Stimulated activated CD4-positive, alpha-beta T cell treated with anti-CD3 and anti-CD28 coated beads, Interleukin-4, amount 100 ng/mL, for 1 hour (primary cell): ENCODE results near the gene C1QTNF3.
"Not testable (repeated sequence)": the region's sequence is repeated elsewhere in the genome, so short reads cannot be mapped to it uniquely, and the experiment has no call there.

Source experiments
- DNase-seq: peaks from one replicate; pipeline ENCODE4 v3.0.0-alpha.2; 2020

C1QTNF3 gene

DNA sequence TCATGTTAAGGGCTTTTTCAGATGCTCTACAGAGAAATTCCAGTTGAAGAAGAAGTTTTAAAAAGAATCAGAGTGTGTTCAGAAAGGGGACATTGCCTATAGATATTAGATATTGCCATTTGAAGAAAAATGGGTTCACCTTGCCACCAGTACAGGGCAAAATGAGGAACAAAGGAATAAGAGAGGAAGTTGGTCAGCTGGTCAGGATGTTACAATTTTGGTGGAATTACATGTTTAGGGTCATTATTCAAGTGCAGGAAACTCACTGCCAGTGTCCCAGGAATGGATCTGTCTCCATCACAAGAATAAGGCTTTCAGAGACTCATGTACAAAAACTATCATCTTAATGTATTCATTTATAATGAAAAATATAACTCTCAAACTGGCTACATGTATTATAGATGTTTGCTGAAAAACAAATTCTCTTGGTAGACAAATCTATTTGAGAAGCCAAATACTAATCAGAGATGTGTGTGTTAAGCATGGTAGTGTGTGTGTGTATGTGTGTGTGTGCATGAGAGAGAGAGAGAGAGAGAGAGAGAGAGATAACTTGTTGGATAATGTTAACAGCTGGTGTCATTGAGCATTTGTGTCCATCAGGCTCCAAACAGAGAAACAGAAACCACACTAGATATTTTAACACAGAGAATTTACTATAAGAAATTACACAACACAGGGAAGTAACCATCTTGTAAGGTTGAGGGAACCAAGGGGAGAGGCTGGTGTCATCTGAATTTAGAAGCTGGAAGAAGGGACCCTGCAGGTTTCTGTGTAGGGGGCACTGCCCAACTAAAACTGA lies 5.0 kb upstream of the C1QTNF3 start:
- DNase-seq, result no peak

DNA sequence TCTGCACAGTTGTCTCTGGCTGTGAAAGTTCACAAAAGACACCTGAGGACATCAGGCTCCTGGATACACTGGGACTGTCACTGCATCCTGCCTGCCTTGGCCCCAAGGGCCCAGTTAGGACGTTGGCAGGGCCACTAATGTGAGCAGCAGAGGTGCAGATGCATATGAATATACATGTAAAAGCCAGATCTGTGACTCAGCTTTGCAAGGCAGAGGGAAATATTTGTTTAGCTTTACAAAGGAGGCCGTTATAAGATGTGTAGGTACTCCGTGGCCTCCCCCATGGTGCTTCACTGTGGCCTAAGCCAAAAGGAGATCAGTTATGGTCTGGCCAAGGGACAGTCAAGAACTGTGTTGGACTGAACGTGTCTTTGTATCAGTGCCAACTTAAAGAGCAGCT lies 4.1 kb upstream of the C1QTNF3 start:
- DNase-seq, result no peak

GRCh38 chr5:34045996-34046395 lies 3.0 kb upstream of the C1QTNF3 start:
- DNase-seq, result no peak

DNA sequence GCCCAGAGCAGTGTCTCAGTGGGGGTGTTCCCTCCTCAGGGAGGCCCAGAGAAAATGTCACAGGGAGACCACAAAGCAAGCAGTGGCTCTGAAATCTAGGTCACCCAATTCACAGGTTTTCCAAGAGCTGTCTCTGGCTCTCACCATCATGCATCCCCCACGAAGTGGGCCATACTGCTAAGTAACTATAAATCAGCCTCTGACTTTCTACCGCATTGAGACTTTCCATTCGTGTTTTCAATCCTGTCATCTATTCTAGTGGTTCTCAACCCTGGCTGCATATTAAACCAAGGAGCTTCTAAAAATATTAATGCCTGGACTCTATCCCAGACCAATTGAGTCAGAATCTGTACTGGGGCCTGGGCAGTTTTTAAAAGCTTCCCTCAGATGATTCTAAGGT lies 2.0 kb upstream of the C1QTNF3 start:
- DNase-seq, result no peak

DNA sequence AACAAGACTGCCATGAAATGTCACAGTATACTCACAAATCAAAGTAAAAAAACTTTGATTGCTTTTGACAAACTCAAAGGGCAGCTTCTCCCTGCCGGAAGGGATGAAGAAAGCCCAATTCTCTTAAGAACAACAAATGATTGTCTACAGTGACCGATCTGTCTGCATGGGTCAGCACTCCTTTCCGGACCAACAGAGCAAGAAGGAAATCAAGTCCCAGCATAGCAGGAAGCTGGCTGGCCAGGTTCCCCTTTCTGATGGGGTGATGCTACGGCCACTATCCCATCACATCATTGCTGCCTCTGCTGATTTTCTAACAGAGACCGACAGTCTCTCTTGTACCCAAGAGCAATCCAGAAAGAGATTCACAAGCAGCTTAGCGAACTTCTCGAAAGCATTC lies 692 bp downstream of the C1QTNF3 start:
- DNase-seq, result no peak

GRCh38 chr5:34041247-34041972 lies 1.6 kb downstream of the C1QTNF3 start:
- DNase-seq, result no peak

- no peak for DNase-seq
These were observed 2.5 kb downstream of the C1QTNF3 start for GRCh38 chr5:34040472-34040871.

DNA sequence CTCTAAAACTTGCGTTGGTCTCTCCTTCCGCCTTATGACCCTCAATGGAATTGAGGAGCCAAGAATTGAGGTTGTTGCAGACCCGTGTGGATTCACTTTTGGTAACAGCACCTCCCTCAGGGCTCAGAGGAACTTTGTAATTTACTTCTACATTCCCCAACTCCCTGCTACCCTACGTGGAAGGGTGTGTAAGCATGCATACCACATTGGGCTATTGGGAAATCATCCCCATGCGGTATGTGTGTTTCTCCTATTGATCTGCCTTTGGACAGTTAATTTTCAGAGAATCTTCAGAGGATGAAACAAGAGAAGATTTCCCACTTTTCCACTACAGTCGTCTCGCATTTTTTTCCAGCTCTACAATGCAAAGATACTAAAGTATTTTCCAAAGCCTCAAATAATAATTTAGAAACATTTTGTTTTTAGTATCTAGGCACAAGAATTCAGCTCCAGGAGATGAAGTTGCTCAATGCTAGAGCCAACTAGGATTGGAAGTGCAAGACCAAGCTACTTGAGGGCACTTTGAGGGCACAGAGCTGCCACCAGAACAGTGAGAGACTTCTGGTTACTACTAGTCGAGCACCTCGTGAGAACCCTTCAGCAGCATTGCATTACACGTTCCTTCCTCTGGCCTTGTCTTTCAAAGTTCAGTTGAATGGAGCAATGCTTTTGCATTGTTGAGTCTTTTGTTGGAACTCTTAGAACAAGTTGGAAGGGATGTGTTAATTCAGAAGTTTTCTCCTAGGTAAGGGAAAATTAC lies 3.4 kb downstream of the C1QTNF3 start:
- no peak for DNase-seq

DNA sequence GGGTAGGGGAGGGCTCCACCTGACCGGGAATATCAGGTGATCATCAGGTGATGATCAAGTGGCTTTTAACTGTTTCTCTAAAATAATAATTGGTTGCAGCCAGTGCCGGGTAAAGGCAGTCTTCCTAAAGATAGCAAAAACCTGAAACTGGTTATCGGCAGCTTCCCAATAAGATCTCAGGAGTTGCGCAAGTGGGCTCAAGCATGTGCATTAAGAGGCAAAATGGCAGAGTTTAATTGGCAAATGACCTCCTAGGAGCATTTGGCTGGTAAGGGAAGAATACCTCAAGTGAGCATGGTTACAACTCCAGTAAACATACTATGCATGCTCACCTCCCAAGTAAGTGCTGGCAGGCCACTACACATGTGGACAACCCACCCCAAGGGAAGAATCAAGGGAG lies 4.2 kb downstream of the C1QTNF3 start:
- no peak for DNase-seq

DNA sequence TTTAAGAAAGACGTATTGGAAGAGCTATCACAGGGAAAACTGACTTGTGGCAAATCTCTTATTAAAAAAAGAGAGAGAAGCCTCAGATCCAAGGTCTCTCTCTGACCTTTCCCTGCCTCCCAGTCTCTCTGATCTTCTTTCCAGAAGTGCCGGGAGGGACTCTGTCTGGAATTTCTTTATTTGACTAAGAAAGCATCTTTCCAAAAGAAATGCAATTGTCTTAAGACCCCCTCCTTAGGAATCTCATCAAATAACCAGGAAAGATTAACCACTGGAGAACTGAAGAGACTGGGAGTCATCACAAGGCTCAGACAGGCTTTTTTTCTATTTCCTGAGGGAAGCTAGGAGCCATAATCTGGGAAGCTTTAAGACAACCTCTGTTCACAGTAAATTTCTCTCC lies 4.6 kb downstream of the C1QTNF3 start:
- DNase-seq, result no peak

- no peak for DNase-seq
These were observed 5.3 kb downstream of the C1QTNF3 start for GRCh38 chr5:34037726-34038125.

GRCh38 chr5:34035756-34036155 lies 7.3 kb downstream of the C1QTNF3 start:
- no peak for DNase-seq

DNA sequence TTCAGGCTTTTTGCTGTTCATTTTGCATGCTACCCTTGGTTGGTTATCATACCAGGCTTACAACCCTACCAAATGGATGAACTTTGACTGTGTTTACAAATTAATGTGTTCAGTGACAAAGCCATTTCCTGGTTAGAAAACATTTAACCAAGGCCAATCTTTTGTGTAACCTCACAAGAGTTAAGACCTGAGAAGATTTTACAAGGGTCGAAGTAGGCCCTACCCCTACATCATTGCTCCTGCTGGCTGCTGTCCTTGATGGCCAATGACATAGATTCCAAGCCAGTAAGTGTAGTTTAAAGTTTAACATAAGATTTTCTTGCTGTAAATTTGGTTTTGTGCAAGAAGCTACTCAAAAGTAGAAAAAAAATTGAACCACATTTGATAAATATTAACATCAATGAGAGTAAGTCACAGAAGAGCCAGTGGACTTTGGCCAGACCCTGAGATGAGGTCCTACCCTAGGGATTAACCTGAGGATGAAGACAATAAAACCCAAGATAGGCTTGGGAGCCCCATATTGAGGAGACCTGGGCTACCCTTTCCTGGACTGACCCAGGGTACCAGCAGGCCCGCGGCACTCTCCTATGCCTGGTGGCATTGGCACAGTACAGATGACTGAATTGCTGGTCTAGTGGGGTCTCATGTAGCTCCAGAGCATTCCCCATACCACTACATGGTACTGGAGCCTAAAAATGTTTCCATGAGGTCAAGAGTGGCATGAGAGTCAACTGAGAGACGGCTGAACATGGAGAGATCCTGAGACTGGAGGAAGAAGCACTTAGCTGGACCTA lies 8.3 kb downstream of the C1QTNF3 start:
- DNase-seq, result no peak

DNA sequence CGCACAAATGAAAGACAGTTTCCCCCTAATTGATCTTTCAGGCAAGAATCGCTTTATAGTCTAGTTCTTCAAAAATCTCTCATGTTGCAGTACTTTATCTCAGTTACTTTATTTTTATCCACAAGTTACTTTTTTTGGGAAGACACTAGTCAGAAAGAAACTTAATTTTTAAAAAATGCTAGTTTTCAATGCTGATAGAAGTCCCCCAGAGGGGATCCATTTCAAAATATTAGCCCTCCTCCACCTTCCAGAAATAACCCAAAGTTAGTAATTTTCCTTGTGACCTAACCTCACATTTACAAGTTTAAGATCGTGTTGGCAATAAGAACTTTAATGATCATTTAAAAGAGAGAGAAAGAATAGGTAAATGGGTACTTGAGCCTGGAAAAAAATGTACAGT lies 11.0 kb downstream of the C1QTNF3 start:
- no peak for DNase-seq

DNA sequence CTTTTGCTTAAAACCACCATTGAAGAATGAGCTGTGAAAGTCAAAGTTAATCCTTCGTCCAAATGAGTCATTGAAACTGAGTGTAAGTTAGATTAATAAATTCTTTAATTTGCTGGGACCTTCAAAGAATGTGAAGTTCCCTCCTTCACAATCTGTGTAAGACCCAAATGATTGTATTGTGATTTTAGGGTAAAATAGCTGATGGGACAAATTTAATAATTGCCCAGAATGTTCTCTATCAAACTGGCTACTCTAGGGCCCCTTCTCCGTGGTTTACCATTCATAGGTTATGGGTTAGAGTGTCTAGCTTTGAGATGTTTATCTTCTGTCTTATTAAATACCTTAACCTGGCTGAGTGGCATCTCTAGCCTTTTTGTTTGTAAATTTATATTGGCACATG lies 11.9 kb downstream of the C1QTNF3 start:
- DNase-seq, result no peak

DNA sequence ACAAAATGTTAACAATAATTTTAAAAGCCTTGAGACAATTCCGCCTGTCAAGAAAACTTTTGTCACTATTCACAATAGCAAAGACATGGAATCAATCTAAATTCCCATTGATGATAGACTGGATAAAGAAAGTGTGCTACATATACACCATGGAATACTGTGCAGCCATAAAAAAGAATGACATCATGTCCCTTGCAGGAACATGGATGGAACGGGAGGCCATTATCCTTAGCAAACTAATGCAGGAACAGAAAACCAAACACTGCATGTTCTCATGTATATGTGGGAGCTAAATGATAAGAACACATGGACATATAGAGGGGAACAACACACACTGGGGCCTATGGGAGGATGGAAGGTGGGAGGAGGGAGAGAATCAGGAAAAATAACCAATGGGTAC lies 12.4 kb downstream of the C1QTNF3 start:
- not testable (repeated sequence) for DNase-seq

GRCh38 chr5:34030048-34030447 lies 13.0 kb downstream of the C1QTNF3 start:
- DNase-seq, result no peak

DNA sequence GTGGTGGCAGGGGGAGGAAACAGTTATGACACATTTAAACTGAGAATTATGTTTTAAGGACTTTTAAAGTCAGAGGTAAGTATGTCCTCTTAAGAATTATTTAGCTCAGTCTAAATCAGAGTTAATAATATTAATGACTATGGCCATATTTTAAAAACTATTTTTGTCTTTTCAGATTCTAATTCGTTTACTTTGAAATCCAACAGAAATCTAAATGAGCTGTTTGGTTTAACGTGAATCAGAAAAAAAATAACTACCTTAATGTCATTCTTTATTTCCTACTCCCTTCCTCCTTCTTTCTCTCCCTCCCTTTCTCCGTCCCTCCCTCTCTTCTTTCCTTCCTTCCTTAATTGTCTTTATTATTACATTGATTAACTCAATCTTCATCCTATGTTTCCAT lies 14.7 kb downstream of the C1QTNF3 start:
- DNase-seq, result no peak

- DNase-seq, result no peak
These were observed 16.8 kb downstream of the C1QTNF3 start for GRCh38 chr5:34026089-34026761.

DNA sequence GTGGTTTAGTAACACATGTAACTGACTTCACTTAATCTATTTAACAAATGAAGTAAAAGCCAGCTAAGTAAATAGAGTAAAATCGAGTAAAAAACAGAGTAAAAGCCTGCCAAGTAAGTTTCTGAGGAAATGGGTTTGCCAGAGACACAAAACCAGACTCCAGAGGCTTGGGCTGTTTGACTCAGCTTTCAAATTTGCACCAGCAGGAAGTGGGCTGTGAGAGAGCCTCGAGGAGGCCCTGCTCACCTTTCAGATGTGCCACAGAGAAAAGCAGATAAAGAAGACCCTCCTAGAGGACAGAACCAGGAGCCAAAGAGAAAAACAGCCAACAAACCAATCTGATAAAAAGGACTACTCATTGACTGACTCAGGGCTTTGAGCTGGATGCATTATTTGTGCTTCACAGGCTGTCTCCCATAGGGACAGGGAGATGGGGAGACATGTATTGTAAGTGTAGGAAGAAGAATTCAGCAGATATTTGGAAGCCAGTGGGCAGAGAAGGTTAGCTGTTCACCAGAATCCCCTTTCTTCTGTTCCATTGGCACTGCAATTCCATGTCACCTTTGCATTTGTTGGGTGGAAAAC lies 20.8 kb downstream of the C1QTNF3 start:
- no peak for DNase-seq

DNA sequence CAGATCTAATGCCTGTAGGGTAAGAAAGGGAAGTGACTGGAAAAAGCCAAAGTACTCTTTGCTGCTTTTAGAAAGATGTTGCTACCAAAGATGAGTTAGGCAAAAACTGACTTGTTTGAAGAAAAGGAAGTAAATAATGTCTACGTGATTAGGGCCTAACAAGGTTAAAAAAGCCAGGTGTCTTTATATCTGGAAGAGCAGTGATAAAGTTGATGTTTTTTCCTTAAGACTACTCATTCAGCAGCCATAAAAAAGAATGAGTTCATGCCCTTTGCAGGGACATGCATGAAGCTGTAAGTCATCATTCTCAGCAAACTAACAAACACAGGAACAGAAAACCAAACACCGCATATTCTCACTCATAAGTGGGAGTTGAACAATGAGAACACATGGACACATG lies 21.7 kb downstream of the C1QTNF3 start:
- DNase-seq, result no peak

GRCh38 chr5:34020726-34021125 lies 22.3 kb downstream of the C1QTNF3 start:
- no peak for DNase-seq
